OCI-LY1 (cell line): ENCODE results near the gene SGO1.

ENCODE experiments used
- EZH2 ChIP-seq: fragments of 200-600 bp; sonication (generic), shearing (Covaris generic); IDR thresholded peaks from 2 replicates; pipeline ENCODE4 v1.8.0; 2017; ENCODE audit warnings: borderline replicate concordance, mixed run types, mild to moderate bottlenecking, antibody characterized with exemption, low read length, moderate library complexity, mixed read lengths
- TF ChIP-seq, protein P1 (sequence below): fragments of 200-600 bp; sonication (generic), shearing (Covaris generic); IDR thresholded peaks from 2 replicates; pipeline ENCODE4 v1.5.1; 2017; ENCODE audit warnings: mild to moderate bottlenecking, antibody characterized with exemption, low read length, moderate library complexity, mixed read lengths

DNA sequence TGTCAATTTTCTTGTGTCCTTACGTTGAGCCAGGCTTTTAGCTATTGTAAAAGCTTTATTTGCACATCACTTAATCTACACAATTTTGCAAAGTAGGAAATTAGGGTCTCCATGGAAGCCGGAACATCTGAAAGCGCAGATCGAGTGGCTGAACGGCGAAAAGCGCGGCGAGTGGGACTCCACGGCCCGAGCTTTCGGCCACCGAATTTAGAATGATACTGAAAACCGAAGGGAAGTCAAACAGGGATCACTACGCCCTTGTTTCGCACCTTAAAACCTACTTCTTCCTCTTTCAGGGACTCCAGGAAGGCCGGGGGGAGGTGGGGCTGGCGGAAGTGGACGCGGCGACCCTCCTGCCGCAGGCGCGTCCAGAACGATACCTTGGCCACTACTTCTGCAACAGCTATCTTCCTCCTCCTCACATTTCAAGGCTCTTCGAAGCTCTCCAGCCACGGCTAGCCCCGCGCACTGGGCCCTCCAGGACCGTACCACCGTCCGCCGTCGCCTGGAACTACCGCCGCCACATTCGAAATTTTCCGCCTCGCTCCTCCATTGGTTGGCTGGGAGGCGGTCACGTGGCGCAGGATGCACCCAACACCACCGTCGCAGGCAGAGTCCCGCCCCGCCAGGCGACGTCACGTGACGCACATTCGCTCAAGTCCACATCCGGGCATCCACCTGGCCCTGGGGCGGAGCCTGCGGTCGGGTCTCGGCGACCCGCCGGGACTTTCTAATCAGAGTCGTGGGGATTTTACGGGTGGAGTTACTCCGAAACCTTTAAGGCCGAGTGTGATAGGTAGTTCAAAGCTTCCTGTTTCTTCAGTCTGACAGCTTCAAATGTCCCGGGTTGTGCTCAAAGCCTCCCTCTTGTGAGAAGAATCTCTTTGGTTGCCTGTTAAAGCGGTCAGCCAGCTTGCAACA lies at the start of gene SGO1:
- TF ChIP-seq, protein P1, sequence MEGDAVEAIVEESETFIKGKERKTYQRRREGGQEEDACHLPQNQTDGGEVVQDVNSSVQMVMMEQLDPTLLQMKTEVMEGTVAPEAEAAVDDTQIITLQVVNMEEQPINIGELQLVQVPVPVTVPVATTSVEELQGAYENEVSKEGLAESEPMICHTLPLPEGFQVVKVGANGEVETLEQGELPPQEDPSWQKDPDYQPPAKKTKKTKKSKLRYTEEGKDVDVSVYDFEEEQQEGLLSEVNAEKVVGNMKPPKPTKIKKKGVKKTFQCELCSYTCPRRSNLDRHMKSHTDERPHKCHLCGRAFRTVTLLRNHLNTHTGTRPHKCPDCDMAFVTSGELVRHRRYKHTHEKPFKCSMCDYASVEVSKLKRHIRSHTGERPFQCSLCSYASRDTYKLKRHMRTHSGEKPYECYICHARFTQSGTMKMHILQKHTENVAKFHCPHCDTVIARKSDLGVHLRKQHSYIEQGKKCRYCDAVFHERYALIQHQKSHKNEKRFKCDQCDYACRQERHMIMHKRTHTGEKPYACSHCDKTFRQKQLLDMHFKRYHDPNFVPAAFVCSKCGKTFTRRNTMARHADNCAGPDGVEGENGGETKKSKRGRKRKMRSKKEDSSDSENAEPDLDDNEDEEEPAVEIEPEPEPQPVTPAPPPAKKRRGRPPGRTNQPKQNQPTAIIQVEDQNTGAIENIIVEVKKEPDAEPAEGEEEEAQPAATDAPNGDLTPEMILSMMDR: no peak
- no peak for TF ChIP-seq EZH2
